H9 (cell line): Measurements from ENCODE around the gene GRHPR. TPM values are rescaled to one million over a fixed set of nuclear protein-coding genes. Genes with fewer than 3 reads are reported as not detected.

Experiments used
- DNase-seq: peaks from one replicate; pipeline ENCODE4 v3.0.0-alpha.2; 2017
- H2AFZ ChIP-seq: one replicate; pipeline ENCODE4 v1.6.1; 2013; ENCODE audit warnings: mild to moderate bottlenecking, low read length, control low read depth, moderate library complexity
- H2AK5ac ChIP-seq: 2 replicates; pipeline ENCODE4 v1.6.1; 2013; ENCODE audit warnings: low read length, control low read depth, mixed read lengths; ENCODE audit not compliant: insufficient read length
- H2BK120ac ChIP-seq: one replicate; pipeline ENCODE4 v1.6.1; 2013; ENCODE audit warnings: low read depth, mild to moderate bottlenecking, low read length, control low read depth, inconsistent platforms; ENCODE audit not compliant: poor library complexity, severe bottlenecking
- H2BK12ac ChIP-seq: 2 replicates; pipeline ENCODE4 v1.6.1; 2013; ENCODE audit warnings: low read length, control low read depth, mixed read lengths, low read depth; ENCODE audit not compliant: insufficient read length
- H2BK15ac ChIP-seq: 2 replicates; pipeline ENCODE4 v1.6.1; 2013; ENCODE audit warnings: low read depth, low read length, control low read depth
- H2BK20ac ChIP-seq: one replicate; pipeline ENCODE4 v1.6.1; 2013; ENCODE audit warnings: low read depth, mild to moderate bottlenecking, low read length, control low read depth, inconsistent platforms; ENCODE audit not compliant: poor library complexity, severe bottlenecking
- H2BK5ac ChIP-seq: 2 replicates; pipeline ENCODE4 v1.6.1; 2013; ENCODE audit warnings: low read length, control low read depth, mixed read lengths; ENCODE audit not compliant: insufficient read length
- H3K14ac ChIP-seq: 2 replicates; pipeline ENCODE4 v1.6.1; 2013; ENCODE audit warnings: low read length, control low read depth; ENCODE audit not compliant: insufficient read depth
- H3K18ac ChIP-seq: 2 replicates; pipeline ENCODE4 v1.6.1; 2013; ENCODE audit warnings: low read depth, mild to moderate bottlenecking, mixed read lengths, low read length, control low read depth; ENCODE audit not compliant: insufficient read length
- H3K23ac ChIP-seq: 2 replicates; pipeline ENCODE4 v1.6.1; 2013; ENCODE audit warnings: low read length, control low read depth, mixed read lengths, low read depth; ENCODE audit not compliant: insufficient read length
- H3K23me2 ChIP-seq: 2 replicates; pipeline ENCODE4 v1.6.1; 2013; ENCODE audit warnings: low read depth, mild to moderate bottlenecking, mixed read lengths, low read length, control low read depth; ENCODE audit not compliant: insufficient read length, poor library complexity, severe bottlenecking
- H3K27ac ChIP-seq: 2 replicates; pipeline ENCODE4 v1.5.1; 2013; ENCODE audit warnings: low read length, control low read depth, mixed read lengths, low read depth; ENCODE audit not compliant: insufficient read length
- H3K27me3 ChIP-seq: 2 replicates; pipeline ENCODE4 v1.6.1; 2013; ENCODE audit warnings: low read length, control low read depth, inconsistent platforms; ENCODE audit not compliant: insufficient read depth
- H3K4ac ChIP-seq: 2 replicates; pipeline ENCODE4 v1.6.1; 2013; ENCODE audit warnings: low read depth, mild to moderate bottlenecking, control low read depth, inconsistent platforms, low read length, moderate library complexity
- H3K4me1 ChIP-seq: 2 replicates; pipeline ENCODE4 v1.6.1; 2013; ENCODE audit warnings: low read length, control low read depth, inconsistent platforms; ENCODE audit not compliant: insufficient read depth
- H3K4me2 ChIP-seq: 2 replicates; pipeline ENCODE4 v1.6.1; 2013; ENCODE audit warnings: low read length, control low read depth, mixed read lengths; ENCODE audit not compliant: insufficient read length, insufficient read depth
- H3K56ac ChIP-seq: 2 replicates; pipeline ENCODE4 v1.6.1; 2013; ENCODE audit warnings: low read depth, mild to moderate bottlenecking, mixed read lengths, low read length, control low read depth; ENCODE audit not compliant: insufficient read length
- H3K79me1 ChIP-seq: 2 replicates; pipeline ENCODE4 v1.6.1; 2013; ENCODE audit warnings: low read depth, mild to moderate bottlenecking, moderate library complexity, low read length, control low read depth, inconsistent platforms; ENCODE audit not compliant: insufficient read depth, poor library complexity, severe bottlenecking
- H3K79me2 ChIP-seq: 2 replicates; pipeline ENCODE4 v1.6.1; 2013; ENCODE audit warnings: low read length, control low read depth, inconsistent platforms; ENCODE audit not compliant: insufficient read depth
- H3K9ac ChIP-seq: 2 replicates; pipeline ENCODE4 v1.6.1; 2013; ENCODE audit warnings: low read length, control low read depth, mixed read lengths; ENCODE audit not compliant: insufficient read length; ENCODE audit errors: extremely low read depth
- H3K9me3 ChIP-seq: one replicate; pipeline ENCODE4 v1.6.1; 2013; ENCODE audit warnings: low read depth, low read length, inconsistent platforms; ENCODE audit not compliant: control insufficient read depth
- H3T11ph ChIP-seq: one replicate; pipeline ENCODE4 v1.6.1; 2013; ENCODE audit warnings: mild to moderate bottlenecking, low read length, control low read depth, inconsistent platforms
- H4K20me1 ChIP-seq: one replicate; pipeline ENCODE4 v1.6.1; 2013; ENCODE audit not compliant: control insufficient read depth, insufficient read length, insufficient read depth
- H4K5ac ChIP-seq: 2 replicates; pipeline ENCODE4 v1.6.1; 2013; ENCODE audit warnings: low read depth, mild to moderate bottlenecking, mixed read lengths, low read length, control low read depth; ENCODE audit not compliant: insufficient read length
- H4K8ac ChIP-seq: replicated peaks from 2 replicates; pipeline ENCODE4 v1.6.1; 2013; ENCODE audit warnings: low read length, control low read depth, mixed read lengths, low read depth; ENCODE audit not compliant: insufficient read length
- H4K91ac ChIP-seq: 2 replicates; pipeline ENCODE4 v1.6.1; 2013; ENCODE audit warnings: low read depth, mild to moderate bottlenecking, moderate library complexity, mixed read lengths, low read length, control low read depth; ENCODE audit not compliant: insufficient read length
- H3K27ac Mint-ChIP-seq, 3 experiments: 2 replicates in 2 of 3; 3 replicates in 1 of 3; pipeline ENCODE4 v1.8.0; 2020 to 2021; ENCODE audit warnings: mixed read lengths in 3 of 3, mild to moderate bottlenecking in 1 of 3, moderate library complexity in 1 of 3
- H3K27me3 Mint-ChIP-seq: 2 replicates; pipeline ENCODE4 v1.8.0; 2021; ENCODE audit warnings: low read depth, mild to moderate bottlenecking, moderate library complexity, mixed read lengths
- H3K36me3 Mint-ChIP-seq, 3 experiments: 2 replicates in 2 of 3; 3 replicates in 1 of 3; pipeline ENCODE4 v1.8.0; 2020 to 2021; ENCODE audit warnings: low read depth in 3 of 3, mixed read lengths in 3 of 3; ENCODE audit not compliant: insufficient read depth in 1 of 3
- H3K4me1 Mint-ChIP-seq, 2 experiments: 2 replicates each; pipeline ENCODE4 v1.8.0; 2020; ENCODE audit warnings: mixed read lengths in 2 of 2
- H3K4me3 Mint-ChIP-seq, 2 experiments: 2 replicates in 1 of 2; 3 replicates in 1 of 2; pipeline ENCODE4 v1.8.0; 2020 to 2021; ENCODE audit warnings: mild to moderate bottlenecking in 2 of 2, mixed read lengths in 2 of 2, moderate library complexity in 1 of 2
- H3K9me3 Mint-ChIP-seq, 2 experiments: 2 replicates in 1 of 2; 3 replicates in 1 of 2; pipeline ENCODE4 v1.8.0; 2020; ENCODE audit warnings: mild to moderate bottlenecking in 2 of 2, mixed read lengths in 2 of 2, moderate library complexity in 1 of 2
- CTCF ChIP-seq: fragments of 200-600 bp; sonication (generic); conservative IDR thresholded peaks from 3 replicates; pipeline ENCODE4 v1.8.0; 2021; ENCODE audit warnings: antibody characterized with exemption, mild to moderate bottlenecking
- WGBS: extraction: QIAGEN DNeasy Blood & Tissue Kit; methylation state at CpG from one replicate; pipeline ENCODE4 v1.1.7; 2013; ENCODE audit warnings: missing lambda C conversion rate, low lambda C conversion rate, mixed read lengths; ENCODE audit not compliant: insufficient read length; ENCODE audit errors: extremely low coverage; 5-methylcytosine and 5-hydroxymethylcytosine counted together
- total RNA-seq: library from RNA; stranded (reverse); gene quantifications from 2 replicates; pipeline ENCODE4 v1.2.1, GENCODE V29; 2021

GRHPR gene
- total RNA-seq, 1 experiment from 2014 or later: 97.9 TPM

GRCh38 chr9:37437010-37437409 is 14.5 kb downstream of the GRHPR start:
- no peak overlapping the region for H4K5ac ChIP-seq
- H3K79me1 ChIP-seq: peaks cover 4% of the 10 kb centered on the region
- H2BK120ac ChIP-seq: no peak overlapping the region
- no peaks in the 10 kb centered on the region for H3K9me3 Mint-ChIP-seq
- no peak overlapping the region for H2BK20ac ChIP-seq
- H3K9me3 ChIP-seq: no peaks in the 10 kb centered on the region
- no peaks in the 10 kb centered on the region for H3K27me3 ChIP-seq
- H3K27ac ChIP-seq: no peak overlapping the region
- H4K20me1 ChIP-seq: peaks cover 2% of the 10 kb centered on the region
- H3K18ac ChIP-seq: no peak overlapping the region
- no peak overlapping the region for H2AFZ ChIP-seq
- H3K4me2 ChIP-seq: no peak overlapping the region
- H3T11ph ChIP-seq: no peak overlapping the region
- H3K4me3 Mint-ChIP-seq: no peak overlapping the region
- no peak overlapping the region for H2AK5ac ChIP-seq
- no peak for TF ChIP-seq CTCF
- H3K4ac ChIP-seq: no peak overlapping the region
- no peaks in the 10 kb centered on the region; the same call in 1 of the 2 replicates for H3K27me3 Mint-ChIP-seq
- no peak overlapping the region for H2BK12ac ChIP-seq
- no peak overlapping the region for H3K23ac ChIP-seq
- H4K8ac ChIP-seq: no peak overlapping the region
- no peak overlapping the region for H3K56ac ChIP-seq
- H3K14ac ChIP-seq: no peak overlapping the region
- H3K79me2 ChIP-seq: peaks cover 2% of the 10 kb centered on the region; the same call in 1 of the 2 replicates
- H2BK5ac ChIP-seq: no peak overlapping the region
- no peaks in the 10 kb centered on the region for H3K23me2 ChIP-seq
- peaks cover 32 to 81% (median 75%) of the 10 kb centered on the region in 3 experiments; a peak in 6 of 7 replicates for H3K36me3 Mint-ChIP-seq
- H3K27ac Mint-ChIP-seq: no peak overlapping the region
- H3K4me1 ChIP-seq: peaks cover 2% of the 10 kb centered on the region; the same call in 1 of the 2 replicates
- H3K4me1 Mint-ChIP-seq: peaks cover 20 to 25% of the 10 kb centered on the region in 2 experiments
- no peak overlapping the region for H4K91ac ChIP-seq
- H3K9ac ChIP-seq: no peak overlapping the region
- H2BK15ac ChIP-seq: no peak overlapping the region
- WGBS: no CpG with 5 or more reads among the region's 6 CpGs
- DNase-seq: no peak
